CD1c-positive myeloid dendritic cell (primary cell): ENCODE results near the gene HIGD1A.

ENCODE experiments used
- DNase-seq: peaks from one replicate; pipeline ENCODE4 v3.0.0-alpha.2; 2016; ENCODE audit errors: extremely low spot score

HIGD1A gene

DNA sequence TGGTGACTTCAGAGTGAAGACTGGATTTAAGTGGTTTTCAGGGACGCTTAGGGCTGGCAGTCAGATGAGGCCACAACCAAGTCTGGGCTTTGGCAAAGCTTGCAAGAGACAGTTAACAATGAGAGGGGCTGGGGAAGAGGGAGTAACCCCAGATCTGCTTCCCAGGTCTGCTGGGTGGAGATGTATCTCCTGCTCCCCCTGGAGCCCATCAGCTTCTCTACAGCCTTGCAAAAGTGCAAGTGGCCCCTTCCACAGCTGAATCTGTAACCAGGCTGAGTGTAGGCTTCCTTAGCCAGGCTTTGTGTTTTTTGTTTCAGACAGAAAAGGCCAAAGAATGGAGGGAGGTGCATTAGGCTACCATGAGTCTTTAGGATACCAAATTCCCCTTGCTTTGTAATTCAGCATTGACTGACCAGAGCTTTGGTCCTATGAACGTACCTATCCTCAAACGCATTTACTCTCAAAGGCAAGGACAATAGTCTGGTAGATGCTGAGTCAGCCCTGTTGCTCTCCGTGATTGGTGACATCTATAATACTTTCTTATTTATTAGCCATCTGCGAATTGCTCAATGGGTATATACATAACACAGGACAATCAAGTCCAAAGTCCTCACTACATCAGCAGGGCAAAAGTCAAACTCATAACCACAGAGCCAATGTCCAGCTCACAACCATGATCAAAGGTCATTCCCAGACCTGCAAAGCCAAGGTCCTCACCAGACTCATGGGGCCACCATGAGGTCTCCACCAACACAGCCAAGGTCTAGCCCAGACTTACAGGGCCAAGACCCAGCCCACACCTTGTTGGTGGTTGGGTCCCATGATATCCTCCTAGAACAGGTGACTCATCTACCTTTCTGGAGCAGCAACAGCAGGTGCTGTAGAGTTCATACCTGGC is 48.4 kb downstream of the HIGD1A start:
- peak; percentile 21 for DNase-seq

DNA sequence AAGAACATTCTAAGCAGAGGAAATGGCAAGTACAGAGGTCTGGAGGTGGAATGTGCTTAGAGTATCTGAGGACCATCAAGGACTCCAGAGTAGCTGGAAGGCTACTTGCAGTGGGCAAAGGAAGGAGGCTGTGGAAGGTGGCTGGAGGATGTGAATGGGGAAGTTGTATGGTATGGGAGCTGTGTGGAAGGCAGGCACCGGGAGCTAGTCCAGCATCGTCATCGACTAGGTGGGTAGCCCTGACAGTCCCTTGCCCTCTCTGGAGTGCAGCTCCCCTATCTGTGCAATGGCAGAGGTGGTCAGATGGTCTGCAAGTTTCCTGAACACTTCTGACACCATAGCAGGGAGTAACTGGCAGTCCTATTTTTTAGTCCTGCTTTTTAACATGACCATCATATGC is 50.5 kb downstream of the HIGD1A start:
- no peak for DNase-seq

DNA sequence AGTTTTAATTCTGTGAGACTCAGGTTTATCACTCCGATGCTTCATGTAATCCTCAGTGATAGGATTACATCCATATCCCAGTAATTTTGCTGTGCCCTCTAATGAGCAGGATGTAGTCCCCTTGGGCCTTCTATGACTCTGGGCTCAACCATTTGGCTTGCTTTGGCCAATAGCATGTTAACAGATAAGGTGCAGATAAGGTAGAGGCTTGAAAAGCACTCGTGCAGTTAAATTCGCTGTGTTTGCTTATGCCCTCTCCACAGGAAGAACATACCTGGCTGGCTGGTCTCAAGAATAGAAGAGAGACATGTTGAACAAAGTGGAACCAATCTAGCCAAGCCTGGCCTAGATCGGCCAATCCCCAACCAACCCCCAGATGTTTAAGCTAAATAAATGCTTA is 51.3 kb downstream of the HIGD1A start:
- no peak for DNase-seq

DNA sequence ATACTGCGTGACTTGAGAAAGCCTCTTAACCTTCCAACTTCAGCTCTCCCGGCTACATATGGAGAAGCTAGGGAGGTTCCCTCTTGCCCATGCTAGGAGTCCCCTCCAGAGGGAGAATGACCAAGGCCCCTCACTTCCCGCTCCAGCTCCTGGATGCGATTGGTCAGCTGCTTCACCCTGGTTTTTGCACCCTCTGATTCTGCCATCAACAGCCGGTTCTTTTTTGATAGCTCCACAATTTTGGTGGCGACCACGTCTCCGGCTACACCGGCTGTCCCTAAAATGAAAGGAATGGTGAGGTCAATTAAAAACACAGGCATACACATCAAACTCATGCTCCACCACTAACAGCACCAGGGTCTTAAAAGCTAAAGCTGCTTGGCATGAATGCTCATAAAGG is 51.8 kb downstream of the HIGD1A start:
- no peak for DNase-seq

DNA sequence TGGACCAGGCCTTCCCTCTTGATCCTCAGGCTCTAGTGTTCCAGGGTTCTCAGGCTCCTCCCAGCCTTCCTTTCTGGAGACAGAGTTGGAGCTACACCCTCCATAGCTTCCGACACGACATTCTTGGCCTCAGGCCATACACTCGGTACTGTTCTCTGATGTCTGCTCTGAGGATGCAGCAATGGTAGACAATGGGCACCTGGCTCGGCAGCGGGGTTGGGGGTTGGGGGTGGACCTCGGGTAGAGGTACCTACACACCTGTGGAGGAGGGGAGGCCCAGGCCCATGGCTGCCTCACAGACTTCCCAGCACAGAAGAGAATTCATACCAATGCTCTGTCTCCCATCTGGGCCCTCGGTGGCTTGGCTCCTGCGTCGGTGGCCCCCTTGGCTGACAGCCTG is 52.7 kb downstream of the HIGD1A start:
- no peak for DNase-seq

DNA sequence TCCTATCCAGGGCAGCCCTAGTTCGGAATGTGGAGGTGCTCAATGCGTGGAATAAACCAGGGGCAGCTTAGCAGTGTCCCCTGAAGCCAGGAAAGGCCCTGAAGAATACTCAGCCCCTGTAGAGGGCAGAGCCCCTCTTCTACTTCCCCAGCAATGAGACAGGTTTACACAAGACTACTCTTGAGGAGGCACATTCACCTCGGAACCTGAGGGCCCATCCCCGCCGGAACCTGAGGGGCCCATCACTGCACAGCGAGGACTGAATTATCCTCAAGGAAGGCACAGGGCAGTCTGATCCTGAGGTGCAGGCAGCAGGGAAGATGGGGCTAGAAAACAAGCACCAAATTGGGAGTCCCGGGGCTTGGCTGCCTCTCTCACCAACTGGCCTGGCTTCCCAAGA is 53.5 kb downstream of the HIGD1A start:
- DNase-seq: no peak

DNA sequence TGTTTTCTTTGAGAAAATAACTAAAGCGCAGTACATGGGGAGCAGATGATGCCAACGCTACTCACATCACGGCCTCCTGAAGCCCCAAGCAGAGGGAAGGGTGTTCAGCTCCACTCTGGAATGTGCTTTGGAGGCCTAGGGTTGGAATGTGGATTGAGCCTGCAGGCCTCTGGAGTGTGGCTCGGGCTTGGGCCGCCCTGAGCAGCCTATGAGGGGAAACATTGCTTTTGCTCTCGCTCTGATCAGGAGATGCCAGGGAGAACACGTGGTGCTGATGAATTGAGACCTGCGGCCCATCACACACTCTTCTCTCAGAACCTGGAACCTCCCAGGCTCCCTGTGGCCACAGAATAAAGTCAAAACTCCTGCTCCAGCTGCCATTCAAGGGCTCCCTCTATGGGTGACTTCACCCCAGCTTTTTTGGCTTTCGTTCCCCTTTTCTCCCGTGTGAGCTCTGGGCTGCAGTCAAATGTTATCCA is 54.5 kb downstream of the HIGD1A start:
- DNase-seq: peak; percentile 67

DNA sequence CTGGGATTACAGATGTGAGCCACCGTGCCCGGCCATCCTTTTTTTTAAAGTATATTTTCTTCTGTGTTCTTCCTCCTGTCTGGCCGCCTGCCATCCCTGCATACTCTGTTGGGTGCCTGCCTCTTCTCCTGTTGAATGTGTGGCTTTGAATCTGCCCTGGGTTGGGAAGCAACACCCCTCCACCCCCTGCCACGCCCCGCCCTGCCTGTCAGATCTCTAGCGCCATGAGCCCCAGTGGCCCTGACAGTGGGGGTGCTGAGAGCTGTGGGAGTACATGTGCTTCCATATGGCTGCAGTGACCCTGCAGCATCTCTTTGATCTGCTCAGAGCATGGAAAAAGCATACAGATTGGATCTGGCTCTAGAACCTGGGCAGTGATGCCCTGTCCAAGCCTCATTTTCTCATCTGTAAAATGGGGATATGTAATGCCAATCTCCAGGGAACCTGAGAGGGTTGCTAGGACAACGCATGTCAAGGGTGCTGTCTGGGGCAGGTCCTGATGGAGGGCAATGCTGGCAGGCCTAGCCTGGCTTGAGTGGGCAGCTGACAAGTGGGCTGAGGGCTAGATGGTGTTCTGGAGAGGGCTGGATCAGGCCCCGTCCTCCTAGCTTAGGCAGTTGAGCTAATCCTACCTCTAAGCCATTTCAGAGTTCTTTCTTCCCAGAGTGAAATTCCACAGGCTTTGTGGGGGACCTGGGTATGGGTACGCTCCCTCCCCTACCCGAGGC is 55.1 kb downstream of the HIGD1A start:
- no peak for DNase-seq

DNA sequence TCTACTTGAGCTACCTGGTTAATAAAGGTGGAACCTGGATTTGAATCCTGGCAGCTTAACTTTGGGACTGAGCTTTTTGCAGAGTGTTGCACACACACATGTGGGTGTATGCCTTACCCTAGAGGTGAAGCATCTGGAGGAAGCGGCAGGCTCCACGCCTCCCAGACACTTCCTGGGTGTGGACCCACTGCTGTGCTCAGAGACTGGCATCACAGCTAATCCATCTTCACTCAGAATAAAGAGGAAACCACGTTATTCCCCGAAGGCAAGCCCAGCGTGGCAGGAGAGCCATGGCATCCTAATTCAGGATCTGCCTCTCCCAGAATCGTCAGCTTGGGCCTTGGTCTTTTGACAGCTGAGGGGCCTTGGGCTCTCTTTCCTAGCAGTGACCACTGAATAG is 56.7 kb downstream of the HIGD1A start:
- DNase-seq: peak; percentile 48

DNA sequence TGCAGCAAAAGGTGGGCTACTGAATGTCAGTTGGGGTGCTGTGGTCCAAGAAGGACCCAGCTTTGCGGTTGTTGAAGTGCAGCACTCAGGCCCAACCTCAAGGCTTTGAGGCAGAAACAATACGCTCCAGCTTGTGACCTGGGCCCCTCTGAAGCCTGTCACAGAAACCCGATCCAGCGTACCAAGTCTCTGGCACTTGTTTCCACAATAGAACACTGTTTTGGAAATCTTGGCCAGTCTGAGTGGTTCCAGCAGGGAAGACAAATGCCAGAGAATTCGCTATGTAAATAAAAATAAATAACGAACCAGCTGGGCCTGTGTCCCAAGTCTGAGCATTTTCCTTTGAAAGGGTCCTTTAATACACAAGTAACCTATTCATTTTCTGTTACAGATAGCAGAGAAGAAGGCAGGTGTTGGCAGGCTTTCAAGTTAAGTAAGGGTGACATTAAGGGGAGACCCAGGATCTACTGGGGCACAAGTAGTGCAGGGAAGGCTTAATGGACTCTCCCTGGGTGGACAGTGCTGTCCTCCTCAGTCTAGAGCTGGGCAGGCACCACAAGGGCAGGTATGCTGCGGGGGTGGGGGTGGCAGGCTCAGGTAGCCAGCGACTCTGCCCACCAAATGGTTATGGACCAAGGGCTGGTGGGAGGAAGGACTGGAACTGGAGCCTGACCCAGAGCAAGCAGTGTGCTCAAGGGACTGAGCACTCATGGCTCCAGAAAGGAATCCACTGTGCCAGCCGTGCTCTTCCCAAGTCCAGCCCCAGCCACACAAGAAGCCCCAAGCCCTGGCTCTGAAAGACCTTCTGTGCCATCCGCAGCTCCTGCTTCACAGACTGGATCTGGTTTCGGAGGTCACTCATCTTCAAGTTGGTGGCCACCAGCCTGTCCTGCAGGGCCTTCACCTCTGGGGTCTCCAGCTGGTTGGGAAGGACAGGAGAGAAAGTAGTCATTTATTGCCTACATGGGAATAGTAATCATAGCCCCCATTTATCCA is 57.5 kb downstream of the HIGD1A start:
- no peak for DNase-seq

DNA sequence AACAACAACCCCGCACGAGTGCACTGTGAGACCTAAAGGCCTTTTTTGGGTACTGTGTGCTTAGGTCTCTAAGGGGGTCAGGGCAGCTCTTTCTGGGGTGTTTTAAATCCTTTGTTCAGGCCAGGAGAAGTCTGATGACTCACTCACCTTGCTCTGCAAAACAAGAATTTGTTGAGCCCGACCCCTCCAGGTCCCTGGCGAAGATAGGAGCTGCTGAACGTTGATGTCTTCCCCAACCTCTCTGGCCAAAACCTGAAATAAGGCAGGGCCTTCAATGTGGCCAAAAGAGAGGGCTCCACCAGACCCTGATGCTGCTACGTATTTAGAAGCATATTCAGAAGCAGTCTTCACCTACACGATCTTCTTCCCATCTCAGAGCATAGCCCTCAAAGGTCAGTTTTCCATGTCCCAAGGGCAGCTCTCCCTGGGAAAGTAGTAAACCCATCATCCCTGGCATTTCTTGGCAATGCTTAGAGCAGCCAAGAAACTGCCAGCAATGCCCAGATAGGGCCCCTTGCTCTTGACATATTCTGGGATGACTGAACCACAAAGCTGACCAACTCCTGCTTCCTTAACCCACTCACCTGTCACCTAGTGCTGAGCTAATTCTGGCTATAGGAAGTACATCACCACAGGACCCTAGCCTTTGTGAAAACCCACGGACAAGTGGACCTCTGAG is 58.4 kb downstream of the HIGD1A start:
- DNase-seq: no peak

DNA sequence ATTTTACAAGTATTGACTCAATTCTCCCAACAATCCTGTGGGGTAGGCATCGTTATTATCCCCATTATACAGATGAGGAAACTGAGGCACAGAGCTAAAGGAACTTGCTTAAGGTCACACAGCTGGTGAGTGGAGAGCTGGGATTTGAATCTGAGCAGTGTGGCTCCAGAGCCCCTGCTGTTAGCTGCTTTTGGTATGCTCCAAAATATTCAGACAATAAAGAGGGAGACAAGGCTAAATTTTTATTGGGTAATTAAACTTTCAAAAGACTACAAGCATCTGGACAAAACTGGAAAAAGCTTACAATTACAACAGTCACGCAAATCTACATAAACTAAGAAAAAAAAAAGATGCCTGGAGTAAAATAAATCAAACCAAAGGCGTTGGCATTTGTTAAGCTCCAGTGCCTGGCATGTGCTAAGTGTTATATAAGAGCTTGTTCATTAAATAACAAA is 59.0 kb downstream of the HIGD1A start:
- DNase-seq: no peak

DNA sequence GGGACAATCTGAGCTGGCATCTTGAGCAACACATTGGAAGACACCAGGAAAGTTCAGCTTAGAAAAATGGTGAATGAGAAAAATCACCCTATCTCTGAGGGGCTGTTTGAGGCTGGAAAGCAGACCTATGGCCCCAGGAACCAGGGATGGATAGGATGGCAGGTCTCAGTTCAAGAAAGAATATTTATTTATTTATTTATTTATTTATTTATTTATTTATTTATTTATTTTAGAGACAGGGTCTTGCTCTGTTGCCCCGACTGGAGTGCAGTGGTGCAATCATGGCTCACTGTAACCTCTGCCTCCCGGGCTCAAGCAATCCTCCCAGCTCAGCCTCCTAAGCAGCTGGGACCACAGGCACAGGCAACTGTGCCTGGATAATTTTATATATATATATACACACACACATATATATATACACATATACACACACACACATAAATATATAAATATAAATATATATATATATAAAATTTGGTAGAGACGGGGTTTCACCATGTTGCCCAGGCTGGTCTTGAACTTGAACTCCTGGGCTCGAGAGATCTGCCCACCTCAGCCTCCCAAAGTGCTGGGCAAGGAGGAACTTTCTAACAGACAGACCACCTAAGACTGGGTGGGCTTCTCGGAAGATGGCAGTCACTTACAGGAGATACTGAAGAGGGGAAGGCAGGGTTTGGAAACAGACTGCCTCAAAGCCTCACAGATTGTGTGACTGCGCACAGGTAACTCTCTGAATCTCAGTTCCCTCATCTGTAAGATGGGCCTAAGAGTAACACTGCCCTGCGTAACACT is 60.9 kb downstream of the HIGD1A start:
- DNase-seq: no peak

DNA sequence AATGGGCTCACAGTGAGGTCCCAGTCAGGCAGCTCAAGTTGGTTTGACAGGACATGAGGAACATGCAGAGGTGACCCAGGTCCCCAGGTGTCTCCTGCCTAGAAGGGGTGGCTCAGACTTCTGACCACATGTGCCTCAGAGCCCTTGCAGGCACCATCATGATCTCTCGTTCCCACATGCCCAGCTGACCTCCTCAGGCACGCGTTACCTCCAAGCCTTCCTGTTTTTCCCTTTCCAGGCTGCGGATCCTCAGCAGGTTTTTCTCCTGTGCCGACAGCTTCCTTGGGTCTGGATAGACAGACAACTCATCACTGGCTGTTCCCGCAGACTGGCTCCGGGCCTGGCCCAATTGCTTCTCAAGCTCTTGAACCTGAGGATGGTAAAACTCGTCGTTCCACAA is 61.6 kb downstream of the HIGD1A start:
- no peak for DNase-seq

DNA sequence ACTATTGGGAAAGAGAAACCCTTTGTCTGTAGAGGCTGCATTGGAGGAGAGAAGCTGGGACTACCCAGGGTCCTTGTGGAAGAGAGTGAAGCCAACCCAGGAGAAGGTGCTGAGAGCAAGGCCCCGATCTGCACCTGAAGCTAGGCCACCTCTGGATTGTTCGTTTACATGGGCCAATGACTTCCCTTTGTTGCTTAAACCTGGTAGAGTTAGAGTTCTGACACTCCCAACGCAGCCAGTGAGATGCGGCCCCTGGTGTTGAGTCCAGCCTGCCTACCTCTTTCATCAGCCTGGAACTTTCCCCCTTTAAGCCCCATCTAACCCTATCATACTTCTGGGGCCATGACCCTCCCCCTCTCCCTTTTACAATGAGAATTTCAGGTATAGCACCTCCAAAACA is 62.0 kb downstream of the HIGD1A start:
- no peak for DNase-seq

DNA sequence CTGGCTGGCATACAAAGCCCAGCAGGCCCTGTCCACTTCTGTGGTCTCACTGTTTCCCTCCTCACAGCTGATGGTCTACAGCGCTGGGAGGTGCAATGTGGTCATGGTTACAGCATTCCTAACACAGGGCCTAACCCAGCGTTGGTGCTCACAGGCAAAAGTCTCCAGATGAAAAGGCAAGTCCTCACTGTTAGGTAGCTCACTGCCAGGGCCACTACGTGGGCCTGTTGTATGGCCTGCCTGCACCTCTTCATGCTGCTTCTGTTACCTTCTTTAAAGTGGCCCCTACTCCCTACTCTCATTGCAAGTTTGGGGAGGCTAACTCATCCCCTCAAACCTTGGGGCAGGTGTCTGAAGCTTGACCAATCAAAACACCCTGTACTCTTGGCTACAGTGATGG is 62.5 kb downstream of the HIGD1A start:
- DNase-seq: no peak

DNA sequence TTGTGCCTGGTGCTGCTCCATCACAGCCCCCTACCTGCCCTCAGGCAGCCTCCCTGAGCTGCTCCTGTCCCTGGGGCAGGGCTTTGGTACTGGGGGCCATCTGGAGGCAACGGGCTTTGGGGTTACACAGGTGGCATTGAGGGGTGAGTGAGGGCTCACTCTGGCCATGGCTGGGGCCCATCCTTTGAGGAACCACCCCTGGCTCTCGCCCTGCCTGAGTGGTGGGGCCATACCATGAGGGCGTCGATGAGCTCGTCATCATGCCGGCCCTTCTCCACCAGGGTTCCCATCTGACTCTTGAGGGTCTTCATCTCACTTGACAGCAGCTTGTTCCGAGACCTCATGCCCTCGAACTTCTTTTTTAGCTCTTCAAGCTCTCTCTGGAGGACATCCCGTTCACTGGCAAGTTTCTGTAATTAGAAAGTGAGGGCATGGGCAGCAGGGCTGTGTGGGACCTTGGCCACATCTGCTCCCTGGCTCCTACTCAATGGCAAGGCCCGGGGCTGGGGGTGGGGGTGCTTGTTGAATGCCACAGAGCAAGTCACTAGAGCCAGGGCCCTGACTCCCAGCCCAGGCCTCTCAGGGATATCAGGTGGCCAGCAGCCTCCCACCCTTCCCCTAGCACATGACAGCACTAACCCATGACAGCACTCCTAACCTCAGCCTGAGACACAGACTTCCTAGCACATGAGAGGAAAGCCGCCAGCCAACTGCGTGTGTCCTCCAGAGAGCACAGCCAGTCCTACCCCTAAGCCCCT is 64.7 kb downstream of the HIGD1A start:
- DNase-seq: no peak

DNA sequence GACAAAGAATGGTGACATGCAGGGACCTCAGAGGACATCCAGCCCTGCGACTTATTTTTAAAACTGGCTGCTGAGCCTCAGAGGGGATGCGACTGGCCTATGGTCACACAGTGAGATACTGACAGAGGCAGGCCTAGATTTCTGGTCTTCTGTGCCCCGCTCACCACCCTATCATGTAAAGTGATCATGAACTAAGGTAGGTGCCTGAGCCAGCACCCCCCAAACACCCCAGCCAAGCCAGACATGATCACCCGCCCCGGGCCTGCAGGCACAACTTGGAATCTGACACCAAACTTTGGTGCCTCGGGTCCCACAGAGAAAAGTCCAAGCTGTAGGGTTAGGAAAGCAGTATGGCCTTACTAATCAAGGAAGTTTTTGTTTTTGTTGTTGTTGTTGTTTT is 67.8 kb downstream of the HIGD1A start:
- no peak for DNase-seq

DNA sequence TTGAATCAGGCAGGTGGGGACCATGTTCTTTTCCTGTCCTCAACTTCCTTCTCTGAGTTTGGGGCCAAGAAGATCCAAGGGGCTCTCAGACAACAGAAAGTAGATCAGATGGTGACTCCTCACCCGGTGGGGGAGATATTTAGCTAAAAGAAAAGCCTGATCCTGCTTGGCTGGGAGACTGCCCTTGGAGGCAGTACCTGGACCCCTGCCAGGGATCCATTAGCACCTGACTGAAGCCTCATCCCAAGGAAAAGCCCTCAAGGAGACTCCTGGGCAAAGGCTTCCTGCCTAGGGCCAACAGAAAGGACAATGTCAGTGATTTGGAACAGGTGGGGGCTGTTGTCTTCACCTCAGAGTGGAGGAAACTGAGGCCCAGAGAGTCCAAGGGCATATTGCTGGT is 68.2 kb downstream of the HIGD1A start:
- DNase-seq: no peak

DNA sequence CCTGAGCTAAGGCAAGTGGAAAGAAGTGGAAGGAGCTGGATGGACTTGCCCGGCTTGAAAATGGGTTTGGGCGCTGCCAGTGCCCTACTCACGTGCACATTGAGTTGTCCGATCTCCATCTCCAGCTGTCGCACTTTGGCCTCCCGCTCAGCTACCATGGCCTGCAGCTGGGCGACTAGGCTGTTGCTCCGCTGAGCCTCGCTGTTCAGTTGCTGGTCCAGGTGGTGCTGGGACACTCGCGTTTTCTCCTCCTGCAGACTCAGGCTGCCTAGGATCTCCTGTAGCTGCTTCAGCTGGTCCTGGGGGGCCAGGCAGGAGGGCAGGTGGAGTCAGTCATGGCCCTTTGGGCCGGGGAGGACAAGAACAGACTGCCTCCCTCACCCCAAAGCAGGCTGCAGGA is 68.7 kb downstream of the HIGD1A start:
- no peak for DNase-seq
